ENCODE measurements around the gene PDZD8.

- no peak for TF ChIP-seq CTCF (IDR thresholded peaks at IDR 0.05)
- no peak for TF ChIP-seq POLR2A (IDR thresholded peaks at IDR 0.05)
These were observed 14.1 kb downstream of the PDZD8 start for GRCh38 chr10:117360994-117361667.
